ENCODE data around the gene SLC16A12. TPM values are rescaled to one million over a fixed set of nuclear protein-coding genes. Genes with fewer than 3 reads are reported as not detected.

The SLC16A12 gene
- total and polyA plus RNA-seq, 5 donors, result 2.7 to 7.2 (median 4.4) TPM

DNA sequence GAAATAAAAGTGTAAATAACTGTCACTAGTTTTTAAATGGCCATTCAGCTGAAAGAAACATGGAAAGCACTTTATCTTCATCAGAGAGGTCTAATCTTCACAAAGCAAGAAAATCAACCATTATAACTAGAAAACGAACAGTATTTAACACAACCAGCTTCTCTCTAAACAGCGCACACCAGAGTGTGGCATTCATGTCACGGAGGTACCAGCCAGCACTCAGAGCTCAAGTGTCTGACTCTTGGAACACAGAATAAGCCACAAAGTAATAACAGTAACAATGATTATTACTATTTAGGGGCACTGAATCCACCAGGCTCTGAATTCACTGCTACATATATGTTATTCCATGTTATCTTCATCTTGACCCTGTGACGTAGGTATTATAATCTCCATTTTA lies 60.9 kb downstream of the SLC16A12 start:
- Histone ChIP-seq H3K27me3 (ENCODE audit: control insufficient read depth, insufficient read depth) (no peaks in the 10 kb centered on the region), H3K4me1 (ENCODE audit: control insufficient read depth, insufficient read depth, low read length) (peaks cover 15% of the 10 kb centered on the region), H3K9me3 (ENCODE audit: control insufficient read depth, low read length) (no peaks in the 10 kb centered on the region), H3K27ac (ENCODE audit: low read length) (peak overlapping the region; percentile 93), H3K4me3 (ENCODE audit: low read length) (no peak overlapping the region)
- ATAC-seq (no peak), DNase-seq (no peak)
- intact Hi-C loops (cut with DNase I), result loop anchor here in 3 of 4 donors (5.0 to 10.0 kb wide), 3 partner anchors 60 to 70 kb away; partner anchors contain the start of gene SLC16A12 (in 2 of the 3)
- WGBS, result 64% methylated on average over 4 of the region's 4 CpGs

DNA sequence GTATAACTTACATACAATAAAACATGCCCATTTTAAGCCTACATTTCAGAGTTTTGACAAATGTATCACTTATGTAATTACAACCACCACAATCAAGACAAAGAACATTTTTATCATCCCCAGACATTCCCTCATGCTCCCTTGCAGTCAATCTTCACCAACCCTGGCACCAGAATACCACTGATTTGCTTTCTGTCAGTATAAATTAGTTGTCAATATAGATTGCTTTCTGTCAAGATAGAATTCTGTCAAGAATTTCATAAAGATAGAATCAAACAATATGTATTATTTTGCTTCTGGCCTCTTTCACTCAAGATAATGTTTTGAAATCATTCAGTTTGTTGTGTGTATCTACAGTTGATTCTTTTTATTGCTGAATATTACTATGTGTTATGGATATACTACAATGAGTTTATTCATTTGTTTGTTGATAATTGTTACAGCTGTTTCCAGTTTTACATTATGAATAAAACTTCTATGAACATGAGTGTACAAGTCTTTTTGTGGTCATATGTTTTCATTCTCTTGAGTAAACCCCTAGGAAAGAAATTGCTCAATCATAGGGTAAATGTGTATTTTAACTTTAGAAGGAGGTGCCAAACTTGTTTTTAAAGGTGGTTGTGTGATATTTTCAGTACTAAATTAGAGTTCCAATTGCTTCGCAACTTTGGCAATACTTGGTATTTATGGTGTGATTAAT lies 64.1 kb downstream of the SLC16A12 start:
- H3K4me3 ChIP-seq (ENCODE audit: low read length), result no peak overlapping the region
- WGBS, result 93% methylated on average over 1 of the region's 1 CpG
- no peak overlapping the region for H3K27ac ChIP-seq (ENCODE audit: low read length)
- H3K9me3 ChIP-seq (ENCODE audit: control insufficient read depth, low read length), result no peaks in the 10 kb centered on the region
- intact Hi-C loops (cut with DNase I), result loop anchor here in 3 of 4 donors (5.0 to 10.0 kb wide), 3 partner anchors 64 to 74 kb away; partner anchors contain the start of gene SLC16A12 (in 2 of the 3)
- no peak for ATAC-seq
- no peak for DNase-seq
- H3K4me1 ChIP-seq (ENCODE audit: control insufficient read depth, insufficient read depth, low read length), result peaks cover 6% of the 10 kb centered on the region
- no peaks in the 10 kb centered on the region for H3K27me3 ChIP-seq (ENCODE audit: control insufficient read depth, insufficient read depth)

DNA sequence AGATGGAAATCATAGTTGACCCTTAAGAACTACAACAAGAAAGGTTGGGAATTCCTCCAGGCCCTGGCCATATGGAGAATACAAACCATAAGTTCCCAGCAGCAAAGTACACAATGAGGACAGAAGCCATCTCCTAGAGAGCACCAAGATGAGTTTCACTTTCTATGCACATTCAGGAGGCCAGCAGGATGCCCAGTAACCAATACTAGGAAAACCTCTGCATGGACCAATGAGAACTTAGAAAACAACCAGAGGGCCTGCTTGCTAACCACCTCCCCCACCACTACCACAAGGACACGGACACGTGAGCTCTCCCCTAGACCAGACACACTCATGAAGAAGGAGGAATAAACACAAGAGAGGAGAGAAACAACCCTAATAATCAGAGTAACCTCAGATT lies 64.8 kb downstream of the SLC16A12 start:
- intact Hi-C loops (cut with DNase I), result loop anchor here in 3 of 4 donors (5.0 to 10.0 kb wide), 3 partner anchors 64 to 74 kb away; partner anchors contain the start of gene SLC16A12 (in 2 of the 3)
- WGBS, result 79% methylated on average over 2 of the region's 2 CpGs
- DNase-seq (no peak), ATAC-seq (no peak)
- Histone ChIP-seq H3K4me3 (ENCODE audit: low read length) (no peak overlapping the region), H3K27ac (ENCODE audit: low read length) (no peak overlapping the region), H3K27me3 (ENCODE audit: control insufficient read depth, insufficient read depth) (no peaks in the 10 kb centered on the region), H3K9me3 (ENCODE audit: control insufficient read depth, low read length) (no peaks in the 10 kb centered on the region), H3K4me1 (ENCODE audit: control insufficient read depth, insufficient read depth, low read length) (peaks cover 4% of the 10 kb centered on the region)

DNA sequence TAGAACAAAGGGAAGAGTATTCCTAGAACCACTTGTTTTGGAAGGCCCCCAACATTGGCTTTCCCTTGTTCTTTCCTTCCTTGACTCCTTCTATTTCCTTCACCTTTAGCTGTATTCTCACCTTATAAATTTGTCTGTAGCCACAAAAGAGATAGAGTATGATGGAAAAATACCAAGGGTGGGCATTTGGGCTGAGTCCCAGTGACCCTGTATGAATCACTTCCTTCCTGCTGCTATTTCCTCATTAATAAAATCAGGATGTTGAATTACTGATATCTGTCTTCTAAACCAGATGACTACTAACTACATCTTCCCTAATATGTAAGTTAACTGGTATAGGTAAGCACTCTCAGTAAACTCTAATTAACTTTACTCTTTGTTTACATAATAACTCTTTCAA lies 65.9 kb downstream of the SLC16A12 start:
- Histone ChIP-seq H3K4me3 (ENCODE audit: low read length) (no peak overlapping the region), H3K27ac (ENCODE audit: low read length) (no peak overlapping the region), H3K9me3 (ENCODE audit: control insufficient read depth, low read length) (no peaks in the 10 kb centered on the region), H3K4me1 (ENCODE audit: control insufficient read depth, insufficient read depth, low read length) (peaks cover 2% of the 10 kb centered on the region), H3K27me3 (ENCODE audit: control insufficient read depth, insufficient read depth) (no peaks in the 10 kb centered on the region)
- intact Hi-C loops (cut with DNase I), result no loop called here
- ATAC-seq, result peak in 1 of 2 donors; percentile 23
- DNase-seq, result no peak

DNA sequence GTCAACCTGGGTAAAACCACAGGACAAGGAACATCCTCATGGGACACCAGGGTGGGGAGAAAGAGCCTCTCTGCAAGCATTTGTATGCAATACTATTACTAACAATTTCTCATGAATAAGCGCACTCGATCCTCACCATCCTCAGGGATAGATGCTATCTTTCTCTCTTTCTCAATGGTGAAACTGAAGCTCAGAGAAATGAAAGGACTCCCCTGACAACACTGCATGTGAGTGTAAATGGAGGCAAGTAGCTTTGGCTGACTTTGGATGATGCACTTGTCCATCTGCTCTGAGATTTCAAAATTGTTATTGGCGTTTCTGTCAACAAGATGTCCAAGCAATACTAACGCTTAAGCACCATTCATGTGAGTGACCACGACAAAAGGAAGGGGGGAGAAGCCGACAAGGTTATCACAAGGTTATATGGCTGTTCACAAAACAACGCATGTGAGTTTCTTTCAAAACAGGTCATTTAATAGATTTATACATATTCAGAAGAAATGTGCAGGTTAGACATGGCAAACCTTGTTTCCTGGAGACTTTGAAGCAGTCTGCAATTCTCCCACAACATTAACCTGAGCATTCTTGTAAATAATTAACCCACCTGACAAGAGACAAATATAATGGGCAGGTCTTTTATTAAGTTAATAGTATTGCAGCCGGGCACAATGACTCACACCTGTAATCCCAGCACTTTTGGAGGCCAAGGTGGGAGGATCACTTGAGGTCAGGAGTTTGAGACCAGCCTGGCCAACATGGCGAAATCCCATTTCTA lies 67.0 kb downstream of the SLC16A12 start:
- no peak overlapping the region for H3K27ac ChIP-seq (ENCODE audit: low read length)
- no peak for DNase-seq
- H3K27me3 ChIP-seq (ENCODE audit: control insufficient read depth, insufficient read depth), result no peaks in the 10 kb centered on the region
- 84% methylated on average over 9 of the region's 9 CpGs for WGBS
- intact Hi-C loops (cut with DNase I), result no loop called here
- peaks cover 6% of the 10 kb centered on the region for H3K4me1 ChIP-seq (ENCODE audit: control insufficient read depth, insufficient read depth, low read length)
- no peaks in the 10 kb centered on the region for H3K9me3 ChIP-seq (ENCODE audit: control insufficient read depth, low read length)
- ATAC-seq, result no peak
- H3K4me3 ChIP-seq (ENCODE audit: low read length), result no peak overlapping the region

DNA sequence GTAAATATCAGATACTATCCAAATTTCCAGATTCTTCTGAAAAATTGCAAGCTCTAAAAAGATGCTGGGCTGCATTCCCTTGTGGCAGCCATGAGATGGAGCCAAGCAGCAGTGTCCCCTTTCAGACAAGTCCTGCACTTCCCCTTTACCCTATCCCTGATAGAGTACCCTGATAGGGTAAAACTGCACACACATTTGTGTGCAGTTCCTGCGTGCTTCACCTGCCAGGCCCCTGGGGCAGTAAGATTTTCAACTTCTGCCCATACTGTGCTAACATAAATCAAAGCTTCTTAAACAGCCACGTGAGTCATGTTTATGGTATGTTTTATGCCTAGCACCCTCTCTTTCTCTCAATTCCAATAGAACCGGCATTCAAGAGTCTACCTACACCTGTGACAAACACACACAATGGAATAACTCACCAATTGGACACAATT lies 68.8 kb downstream of the SLC16A12 start:
- ATAC-seq, result peak; percentile 48 to 56
- WGBS, result 43% methylated on average over 3 of the region's 3 CpGs
- H3K9me3 ChIP-seq (ENCODE audit: control insufficient read depth, low read length), result no peaks in the 10 kb centered on the region
- H3K27me3 ChIP-seq (ENCODE audit: control insufficient read depth, insufficient read depth), result no peaks in the 10 kb centered on the region
- no peak overlapping the region for H3K4me3 ChIP-seq (ENCODE audit: low read length)
- no peak for DNase-seq
- no peak overlapping the region for H3K27ac ChIP-seq (ENCODE audit: low read length)
- intact Hi-C loops (cut with DNase I), result no loop called here
- H3K4me1 ChIP-seq (ENCODE audit: control insufficient read depth, insufficient read depth, low read length), result peaks cover 6% of the 10 kb centered on the region

DNA sequence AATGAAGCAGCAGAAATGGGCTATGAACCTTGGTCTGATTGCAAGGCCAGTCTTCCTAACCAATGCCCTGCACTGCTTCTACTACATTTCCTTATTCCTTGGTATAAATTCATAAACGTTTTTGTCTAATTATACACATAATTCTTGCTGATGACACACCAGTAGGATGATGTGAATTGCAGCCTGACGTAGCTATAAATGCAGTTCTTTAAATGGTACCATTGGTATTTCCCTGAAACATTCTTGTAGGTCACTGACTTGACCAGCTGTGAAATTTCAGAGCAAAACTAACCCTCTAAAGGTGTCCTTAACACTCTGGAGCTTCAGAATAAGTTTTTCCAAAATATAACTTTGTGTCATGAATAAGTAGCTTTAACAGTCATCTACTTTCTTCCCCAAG lies 70.2 kb downstream of the SLC16A12 start:
- DNase-seq (no peak), ATAC-seq (no peak)
- intact Hi-C loops (cut with DNase I), result no loop called here
- 54% methylated on average over 2 of the region's 2 CpGs for WGBS
- Histone ChIP-seq H3K9me3 (ENCODE audit: control insufficient read depth, low read length) (no peaks in the 10 kb centered on the region), H3K27me3 (ENCODE audit: control insufficient read depth, insufficient read depth) (no peaks in the 10 kb centered on the region), H3K27ac (ENCODE audit: low read length) (no peak overlapping the region), H3K4me3 (ENCODE audit: low read length) (no peak overlapping the region), H3K4me1 (ENCODE audit: control insufficient read depth, insufficient read depth, low read length) (peaks cover 4% of the 10 kb centered on the region)

DNA sequence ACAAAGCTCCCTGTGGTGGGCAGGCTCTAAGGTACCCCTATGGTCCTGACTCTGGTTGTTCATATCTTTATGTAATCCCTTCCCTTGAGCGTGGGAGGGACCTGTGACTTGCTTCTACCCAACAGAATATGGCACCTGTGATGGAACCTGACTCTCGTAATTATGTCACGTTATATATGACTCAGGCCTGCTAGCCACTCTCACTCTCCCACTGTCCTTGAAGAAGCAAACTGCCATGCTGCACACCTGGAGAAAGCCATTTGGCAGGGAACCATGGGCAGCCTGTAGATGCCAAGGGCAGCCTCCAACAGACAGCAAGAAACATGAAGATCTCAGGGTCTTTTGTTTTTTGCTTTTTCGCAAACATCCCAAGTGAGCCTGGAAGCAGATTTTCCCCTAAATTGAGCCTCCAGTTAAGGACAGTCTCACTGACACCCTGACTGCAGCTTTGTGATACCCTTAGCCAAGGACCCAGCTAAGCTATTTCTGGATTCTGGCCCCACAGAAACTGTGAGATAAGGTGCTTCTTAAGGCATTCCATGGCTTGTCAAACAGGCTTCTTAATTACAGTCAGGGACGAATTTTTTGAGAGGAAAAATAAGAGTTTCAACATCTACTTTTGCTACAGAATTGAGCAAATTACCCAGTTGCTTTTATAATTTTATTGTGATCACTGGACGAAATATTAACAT lies 71.4 kb downstream of the SLC16A12 start:
- Histone ChIP-seq H3K4me3 (ENCODE audit: low read length) (no peak overlapping the region), H3K27me3 (ENCODE audit: control insufficient read depth, insufficient read depth) (no peaks in the 10 kb centered on the region), H3K27ac (ENCODE audit: low read length) (peak overlapping the region; percentile 42), H3K4me1 (ENCODE audit: control insufficient read depth, insufficient read depth, low read length) (peaks cover 4% of the 10 kb centered on the region), H3K9me3 (ENCODE audit: control insufficient read depth, low read length) (no peaks in the 10 kb centered on the region)
- DNase-seq, result no peak
- peak in 1 of 2 donors; percentile 48 for ATAC-seq
- intact Hi-C loops (cut with DNase I), result no loop called here
- 67% methylated on average over 6 of the region's 6 CpGs for WGBS

DNA sequence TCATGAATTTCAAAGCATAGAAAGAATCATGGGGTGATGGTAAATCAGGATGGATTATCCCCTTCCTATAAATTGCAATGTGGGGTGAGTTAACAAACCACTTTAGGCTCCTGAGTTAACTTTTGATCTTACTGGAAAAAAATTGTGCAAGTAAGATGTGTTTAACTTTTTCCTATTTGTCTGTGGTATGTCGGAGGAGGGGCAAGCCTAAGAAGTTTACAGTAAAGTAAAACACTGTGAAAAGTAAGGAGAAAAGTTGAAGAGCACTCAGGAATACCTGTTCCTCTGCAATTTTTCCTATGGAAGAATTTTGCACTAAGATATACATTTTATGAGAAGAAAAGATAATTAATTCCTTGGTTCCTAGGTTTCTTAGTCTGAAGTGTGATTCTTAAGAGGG lies 76.6 kb downstream of the SLC16A12 start:
- Histone ChIP-seq H3K27me3 (ENCODE audit: control insufficient read depth, insufficient read depth) (no peaks in the 10 kb centered on the region), H3K9me3 (ENCODE audit: control insufficient read depth, low read length) (no peaks in the 10 kb centered on the region), H3K4me3 (ENCODE audit: low read length) (no peak overlapping the region), H3K27ac (ENCODE audit: low read length) (no peak overlapping the region), H3K4me1 (ENCODE audit: control insufficient read depth, insufficient read depth, low read length) (peaks cover 2% of the 10 kb centered on the region)
- ATAC-seq, result no peak
- no peak for DNase-seq
- WGBS, result 89% methylated on average over 1 of the region's 1 CpG
- intact Hi-C loops (cut with DNase I), result no loop called here

DNA sequence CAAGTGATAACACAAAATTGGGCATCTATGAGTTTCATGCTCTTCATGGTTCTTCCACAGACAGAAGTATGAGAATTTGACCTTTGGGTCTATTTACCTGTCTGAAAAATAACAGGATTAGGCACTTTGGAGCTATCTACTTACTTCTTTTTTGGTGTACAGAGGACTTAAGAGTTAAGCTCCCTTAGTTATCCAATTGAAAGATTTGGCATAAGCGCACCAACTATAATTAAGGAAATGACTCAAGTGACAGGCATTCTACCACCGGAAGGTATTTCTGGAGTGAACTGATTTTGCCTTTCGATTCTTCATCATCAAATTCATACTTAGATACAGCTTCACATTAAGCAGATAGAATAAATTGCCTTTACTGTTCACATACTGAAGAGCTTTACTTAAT lies 77.1 kb downstream of the SLC16A12 start:
- Histone ChIP-seq H3K27ac (ENCODE audit: low read length) (no peak overlapping the region), H3K4me1 (ENCODE audit: control insufficient read depth, insufficient read depth, low read length) (no peaks in the 10 kb centered on the region), H3K27me3 (ENCODE audit: control insufficient read depth, insufficient read depth) (no peaks in the 10 kb centered on the region), H3K9me3 (ENCODE audit: control insufficient read depth, low read length) (no peaks in the 10 kb centered on the region), H3K4me3 (ENCODE audit: low read length) (no peak overlapping the region)
- DNase-seq (no peak), ATAC-seq (peak; percentile 26 to 64)
- intact Hi-C loops (cut with DNase I), result no loop called here
- 23% methylated on average over 3 of the region's 3 CpGs for WGBS

Data from right cardiac atrium (tissue), 5 donors.